SW480 (cell line): ENCODE measurements around the gene NDUFA7.
"Not testable (repeated sequence)": the region's sequence is repeated elsewhere in the genome, so short reads cannot be mapped to it uniquely, and the experiment has no call there.

Experiments
- DNase-seq: peaks from one replicate; pipeline ENCODE4 v3.0.0-alpha.2; 2016; ENCODE audit warnings: low spot score

NDUFA7 gene

GRCh38 chr19:8319807-8320520 lies 1.2 kb downstream of the NDUFA7 start:
- DNase-seq: no peak

GRCh38 chr19:8318835-8319234 lies 2.3 kb downstream of the NDUFA7 start:
- DNase-seq: not testable (repeated sequence)

GRCh38 chr19:8316351-8317125 lies 4.6 kb downstream of the NDUFA7 start:
- no peak for DNase-seq

GRCh38 chr19:8314981-8315640 lies 6.1 kb downstream of the NDUFA7 start:
- not testable (repeated sequence) for DNase-seq

- no peak for DNase-seq
Observed at GRCh38 chr19:8311461-8312260, 9.5 kb downstream of the NDUFA7 start.

- no peak for DNase-seq
Observed at GRCh38 chr19:8310342-8311055, 10.7 kb downstream of the NDUFA7 start.

- DNase-seq: no peak
Observed at GRCh38 chr19:8308891-8309291, 12.3 kb downstream of the NDUFA7 start.

GRCh38 chr19:8307965-8308866 lies 13.0 kb downstream of the NDUFA7 start, which contains the start of gene CD320:
Gene CD320 (minus strand): TSS chr19:8308358. CDS start chr19:8308290, 68 bp downstream.
- DNase-seq: peak; percentile 90

GRCh38 chr19:8307400-8307964 lies 13.7 kb downstream of the NDUFA7 start:
- no peak for DNase-seq

- no peak for DNase-seq
Observed at GRCh38 chr19:8306235-8307054, 14.7 kb downstream of the NDUFA7 start.

GRCh38 chr19:8305798-8306197 lies 15.4 kb downstream of the NDUFA7 start:
- DNase-seq: no peak

GRCh38 chr19:8304841-8305621 lies 16.1 kb downstream of the NDUFA7 start:
- DNase-seq: no peak

GRCh38 chr19:8302734-8303133 lies 18.4 kb downstream of the NDUFA7 start:
- no peak for DNase-seq

- DNase-seq: no peak
Observed at GRCh38 chr19:8302357-8302691, 18.9 kb downstream of the NDUFA7 start.

- DNase-seq: not testable (repeated sequence)
Observed at GRCh38 chr19:8291337-8291736, 29.8 kb downstream of the NDUFA7 start.

GRCh38 chr19:8276508-8276907 lies 44.7 kb downstream of the NDUFA7 start:
- not testable (repeated sequence) for DNase-seq

- no peak for DNase-seq
Observed at GRCh38 chr19:8269724-8270123, 51.5 kb downstream of the NDUFA7 start.

GRCh38 chr19:8265872-8266271 lies 55.3 kb downstream of the NDUFA7 start:
- no peak for DNase-seq
